CD14-positive monocyte (primary cell): ENCODE results near the gene CNTNAP5. TPM values are rescaled to one million over a fixed set of nuclear protein-coding genes. Genes with fewer than 3 reads are reported as not detected.
A peak's percentile ranks its signal among the peaks of the same experiment; 100 is the strongest.

Source experiments
- DNase-seq, 3 donors: peaks; one replicate each; pipeline ENCODE4 v3.0.0-alpha.2; 2011 to 2022
- H2AFZ ChIP-seq: 2 replicates; pipeline ENCODE4 v1.6.0; 2012; ENCODE audit warnings: mild to moderate bottlenecking, low read depth, low read length, inconsistent platforms; ENCODE audit not compliant: insufficient read depth, poor library complexity, severe bottlenecking
- H3K27ac ChIP-seq, 2 donors: 1 replicate in 1 of 2; 2 replicates in 1 of 2; pipeline ENCODE4 v1.5.1; 2012 to 2013; ENCODE audit warnings: low read length in 2 of 2, control low read depth in 1 of 2, inconsistent platforms in 1 of 2, low read depth in 1 of 2, mild to moderate bottlenecking in 1 of 2
- H3K27me3 ChIP-seq, 2 donors: one replicate each; pipeline versions ENCODE4 v1.6.0 to v1.6.1; 2011 to 2013; ENCODE audit warnings: low read length in 2 of 2; ENCODE audit not compliant: control insufficient read depth in 2 of 2, insufficient read depth in 2 of 2
- H3K36me3 ChIP-seq, 2 donors: replicated peaks in 1 of 2; 1 replicate in 1 of 2; 2 replicates in 1 of 2; pipeline versions ENCODE4 v1.5.1 to v1.6.1; 2012 to 2013; ENCODE audit warnings: low read length in 2 of 2, control low read depth in 1 of 2, inconsistent platforms in 1 of 2, mild to moderate bottlenecking in 1 of 2; ENCODE audit not compliant: insufficient read depth in 2 of 2, control insufficient read depth in 1 of 2
- H3K4me1 ChIP-seq, 2 donors: 1 replicate in 1 of 2; 2 replicates in 1 of 2; pipeline versions ENCODE4 v1.5.1 to v1.6.1; 2012 to 2013; ENCODE audit warnings: low read length in 2 of 2, control low read depth in 1 of 2, inconsistent platforms in 1 of 2, mild to moderate bottlenecking in 1 of 2, moderate library complexity in 1 of 2; ENCODE audit not compliant: insufficient read depth in 2 of 2, control insufficient read depth in 1 of 2
- H3K4me2 ChIP-seq: replicated peaks from 2 replicates; pipeline ENCODE3; 2012; ENCODE audit warnings: low read length, moderate library complexity, mild to moderate bottlenecking; ENCODE audit not compliant: poor library complexity, severe bottlenecking; ENCODE audit errors: extremely low read depth
- H3K4me3 ChIP-seq, 3 experiments: fragments of 200-600 bp in 1 of 3; sonication (generic) in 1 of 3; replicated peaks in 1 of 3; 1 replicate in 2 of 3; 2 replicates in 1 of 3; pipeline ENCODE4 v1.5.1; 2011 to 2013; ENCODE audit warnings: low read length in 3 of 3, mild to moderate bottlenecking in 3 of 3, control low read depth in 2 of 3, low read depth in 2 of 3, inconsistent platforms in 1 of 3, moderate library complexity in 1 of 3
- H3K79me2 ChIP-seq: 2 replicates; pipeline ENCODE4 v1.6.0; 2012; ENCODE audit warnings: mild to moderate bottlenecking, control low read depth, inconsistent platforms, low read length, moderate library complexity; ENCODE audit not compliant: insufficient read depth
- H3K9ac ChIP-seq: 2 replicates; pipeline ENCODE4 v1.6.0; 2017; ENCODE audit warnings: low read length, mild to moderate bottlenecking; ENCODE audit not compliant: insufficient read depth, poor library complexity, severe bottlenecking
- H3K9me3 ChIP-seq, 2 donors: replicated peaks in 1 of 2; 1 replicate in 1 of 2; 2 replicates in 1 of 2; pipeline versions ENCODE4 v1.5.1 to v1.6.1; 2012 to 2013; ENCODE audit warnings: low read length in 2 of 2, control low read depth in 1 of 2; ENCODE audit not compliant: control insufficient read depth in 1 of 2, insufficient read depth in 1 of 2
- H4K20me1 ChIP-seq: 2 replicates; pipeline ENCODE4 v1.6.0; 2012; ENCODE audit warnings: mild to moderate bottlenecking, low read length, control low read depth, moderate library complexity; ENCODE audit not compliant: insufficient read depth
- H3K27ac Mint-ChIP-seq, 7 donors: one replicate each; pipeline ENCODE4 v1.8.0; 2020; ENCODE audit warnings: mild to moderate bottlenecking in 7 of 7, mixed read lengths in 7 of 7, moderate library complexity in 6 of 7, inconsistent platforms in 2 of 7
- H3K27me3 Mint-ChIP-seq, 3 donors: one replicate each; pipeline ENCODE4 v1.8.0; 2021 to 2022; ENCODE audit warnings: low read depth in 3 of 3, mild to moderate bottlenecking in 3 of 3, mixed read lengths in 3 of 3, moderate library complexity in 3 of 3, inconsistent platforms in 1 of 3
- H3K36me3 Mint-ChIP-seq, 2 donors: one replicate each; pipeline ENCODE4 v1.8.0; 2020; ENCODE audit warnings: mixed read lengths in 2 of 2, inconsistent platforms in 1 of 2, mild to moderate bottlenecking in 1 of 2
- H3K4me1 Mint-ChIP-seq: one replicate; pipeline ENCODE4 v1.8.0; 2020; ENCODE audit warnings: mild to moderate bottlenecking, mixed read lengths
- H3K4me3 Mint-ChIP-seq, 2 donors: one replicate each; pipeline ENCODE4 v1.8.0; 2020; ENCODE audit warnings: mild to moderate bottlenecking in 2 of 2, mixed read lengths in 2 of 2, moderate library complexity in 1 of 2
- H3K9me3 Mint-ChIP-seq, 7 donors: one replicate each; pipeline ENCODE4 v1.8.0; 2020 to 2022; ENCODE audit warnings: mixed read lengths in 7 of 7, mild to moderate bottlenecking in 6 of 7, moderate library complexity in 6 of 7, inconsistent platforms in 2 of 7
- WGBS: methylation state at CpG from one replicate; pipeline ENCODE4 v1.1.5; 2013; ENCODE audit warnings: missing lambda C conversion rate; ENCODE audit not compliant: insufficient coverage; 5-methylcytosine and 5-hydroxymethylcytosine counted together
- intact Hi-C, 2 donors: fragments of 100-400 bp; cut with micrococcal nuclease; formaldehyde crosslinking; loops; one replicate each; pipeline versions ENCODE4 v1.15.0 to v1.15.1; 2023
- polyA plus RNA-seq, 3 donors: library from polyadenylated mRNA; depleted of rRNA in 1 of 3; unstranded in 2 of 3; stranded (reverse) in 1 of 3; fragments of 300-500 nt in 2 of 3; fragments of >200 nt in 1 of 3; fragmentation: Illumina TruSeq in 2 of 3; gene quantifications; 1 replicate in 2 of 3; 2 replicates in 1 of 3; pipeline ENCODE4 v1.2.3, GENCODE V29; 2012 to 2021
- TF ChIP-seq, protein P1 (sequence below): fragments of 200-600 bp; IDR thresholded peaks from one replicate; pipeline ENCODE4 v1.8.0; 2022; ENCODE audit warnings: antibody characterized with exemption, mild to moderate bottlenecking

The CNTNAP5 gene
- polyA plus RNA-seq, 3 donors = not detected

DNA sequence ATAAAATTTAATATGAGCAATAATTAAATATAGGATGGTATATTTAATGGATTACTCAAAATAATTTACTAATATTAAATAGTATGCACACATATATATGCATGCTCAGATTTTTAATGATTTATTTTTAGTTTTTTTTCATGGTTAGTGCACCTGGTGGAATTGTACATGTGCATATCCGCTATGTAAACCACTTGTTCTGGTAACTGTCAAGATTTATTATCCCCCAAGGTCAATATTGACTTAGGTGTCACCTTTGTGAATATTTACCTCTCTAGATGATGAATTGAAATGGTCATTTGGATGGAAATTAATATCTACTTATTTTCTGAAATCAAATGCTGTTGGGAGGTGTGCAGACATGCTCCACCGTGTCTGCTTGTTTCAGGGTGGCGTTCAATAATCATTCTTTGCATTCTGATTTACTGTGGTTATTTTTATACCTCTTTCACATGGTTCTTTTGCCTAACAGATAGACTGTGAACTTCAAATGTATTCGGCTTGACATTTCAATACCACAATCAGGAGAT, 14.7 kb downstream of the CNTNAP5 start:
- H3K4me1 Mint-ChIP-seq = no peaks in the 10 kb centered on the region
- Histone ChIP-seq H3K4me3 (no peak overlapping the region), H3K9ac (no peak overlapping the region), H3K27me3 (no peaks in the 10 kb centered on the region), H3K9me3 (no peaks in the 10 kb centered on the region), H2AFZ (no peak overlapping the region), H3K4me2 (no peak overlapping the region), H3K4me1 (no peaks in the 10 kb centered on the region), H4K20me1 (no peaks in the 10 kb centered on the region), H3K36me3 (no peaks in the 10 kb centered on the region), H3K79me2 (no peaks in the 10 kb centered on the region), H3K27ac (no peak overlapping the region)
- TF ChIP-seq, protein P1, sequence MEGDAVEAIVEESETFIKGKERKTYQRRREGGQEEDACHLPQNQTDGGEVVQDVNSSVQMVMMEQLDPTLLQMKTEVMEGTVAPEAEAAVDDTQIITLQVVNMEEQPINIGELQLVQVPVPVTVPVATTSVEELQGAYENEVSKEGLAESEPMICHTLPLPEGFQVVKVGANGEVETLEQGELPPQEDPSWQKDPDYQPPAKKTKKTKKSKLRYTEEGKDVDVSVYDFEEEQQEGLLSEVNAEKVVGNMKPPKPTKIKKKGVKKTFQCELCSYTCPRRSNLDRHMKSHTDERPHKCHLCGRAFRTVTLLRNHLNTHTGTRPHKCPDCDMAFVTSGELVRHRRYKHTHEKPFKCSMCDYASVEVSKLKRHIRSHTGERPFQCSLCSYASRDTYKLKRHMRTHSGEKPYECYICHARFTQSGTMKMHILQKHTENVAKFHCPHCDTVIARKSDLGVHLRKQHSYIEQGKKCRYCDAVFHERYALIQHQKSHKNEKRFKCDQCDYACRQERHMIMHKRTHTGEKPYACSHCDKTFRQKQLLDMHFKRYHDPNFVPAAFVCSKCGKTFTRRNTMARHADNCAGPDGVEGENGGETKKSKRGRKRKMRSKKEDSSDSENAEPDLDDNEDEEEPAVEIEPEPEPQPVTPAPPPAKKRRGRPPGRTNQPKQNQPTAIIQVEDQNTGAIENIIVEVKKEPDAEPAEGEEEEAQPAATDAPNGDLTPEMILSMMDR = no peak
- WGBS = no CpG with 5 or more reads among the region's 4 CpGs
- no peaks in the 10 kb centered on the region for H3K36me3 Mint-ChIP-seq
- H3K27me3 Mint-ChIP-seq = peaks cover 0 to 2% (median 0%) of the 10 kb centered on the region in 3 donors
- peaks cover 0 to 4% (median 2%) of the 10 kb centered on the region in 7 donors for H3K9me3 Mint-ChIP-seq
- H3K27ac Mint-ChIP-seq = no peak overlapping the region
- intact Hi-C loops = no loop called here
- DNase-seq = no peak
- no peak overlapping the region for H3K4me3 Mint-ChIP-seq

DNA sequence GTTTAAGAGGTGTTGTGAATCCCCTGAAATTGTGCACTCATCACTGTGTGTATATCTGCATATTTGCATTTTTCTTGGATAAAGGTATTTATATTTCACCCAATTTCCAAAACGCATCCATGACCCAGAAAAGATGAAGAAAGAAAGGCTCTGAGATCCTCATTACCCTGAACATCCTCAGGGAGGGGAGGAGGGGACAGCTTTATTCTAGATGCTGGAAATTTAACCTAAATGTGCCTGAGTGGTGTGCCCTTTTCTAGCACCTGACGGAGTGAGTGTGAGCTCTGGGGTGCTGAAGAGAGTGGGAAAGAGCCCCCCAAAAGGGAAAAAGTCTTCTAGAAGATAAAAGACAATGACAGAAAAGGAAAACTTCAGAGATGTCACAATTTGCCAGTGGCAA, 20.8 kb downstream of the CNTNAP5 start:
- H3K27me3 ChIP-seq = no peaks in the 10 kb centered on the region
- peaks cover 0 to 3% of the 10 kb centered on the region in 2 donors for H3K9me3 ChIP-seq
- no peak for DNase-seq
- intact Hi-C loops = no loop called here
- no peak overlapping the region for H3K4me3 ChIP-seq
- H3K27ac ChIP-seq = no peak overlapping the region
- no peak overlapping the region for H3K9ac ChIP-seq
- Mint-ChIP-seq H3K36me3 (no peaks in the 10 kb centered on the region), H3K9me3 (peaks cover 0 to 5% (median 2%) of the 10 kb centered on the region in 7 donors), H3K4me1 (no peaks in the 10 kb centered on the region), H3K27me3 (peaks cover 0 to 2% (median 0%) of the 10 kb centered on the region in 3 donors), H3K27ac (peak overlapping the region in 1 of 7 donors; percentile 58), H3K4me3 (no peak overlapping the region)
- TF ChIP-seq, protein P1 = no peak
- H2AFZ ChIP-seq = no peak overlapping the region
- WGBS = 70% methylated on average over 1 of the region's 2 CpGs
- no peaks in the 10 kb centered on the region for H3K4me1 ChIP-seq
- no peaks in the 10 kb centered on the region for H4K20me1 ChIP-seq
- H3K79me2 ChIP-seq = no peaks in the 10 kb centered on the region
- H3K4me2 ChIP-seq = no peak overlapping the region
- no peaks in the 10 kb centered on the region for H3K36me3 ChIP-seq
